ENCODE data around the gene NET1.
"Not testable (repeated sequence)": the region's sequence is repeated elsewhere in the genome, so short reads cannot be mapped to it uniquely, and the experiment has no call there.

NET1 gene

DNA sequence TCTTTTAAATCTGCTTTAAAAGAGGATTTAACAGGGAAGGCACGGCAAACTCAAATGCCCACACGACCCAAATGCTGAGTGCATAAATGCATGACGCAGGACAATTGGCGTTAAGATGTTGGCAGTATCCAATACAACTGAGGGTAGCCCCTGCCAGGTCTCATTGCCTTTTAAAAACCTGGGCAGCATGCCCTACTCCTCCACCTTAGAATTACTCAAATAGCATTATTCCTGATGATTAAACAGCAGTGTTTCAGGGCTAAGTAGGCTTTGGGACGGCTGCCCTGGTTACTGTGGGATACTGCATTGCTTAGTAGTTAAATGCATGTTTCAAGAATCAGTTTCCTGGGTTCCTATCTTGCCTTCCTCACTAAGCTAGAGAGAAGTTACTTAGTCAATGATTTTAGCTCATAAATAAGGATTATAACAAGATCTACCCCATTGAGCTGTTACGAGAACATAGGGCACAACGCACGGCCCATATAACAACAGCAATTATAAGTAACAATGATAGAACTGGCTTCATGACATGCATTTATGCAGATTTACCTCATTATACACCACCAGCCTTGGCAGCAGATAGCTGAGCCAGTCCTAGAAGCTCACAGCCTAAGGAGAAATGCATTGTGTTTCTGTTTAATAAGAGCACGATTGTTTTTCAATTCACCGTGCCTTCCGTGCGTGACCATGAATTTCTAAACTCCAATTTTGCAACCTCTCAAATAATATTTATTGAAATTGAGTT is 15.6 kb upstream of the NET1 start:
- DNase-seq (ENCODE audit: low read depth in 2 of 2, low spot score in 1 of 2), result no peak

DNA sequence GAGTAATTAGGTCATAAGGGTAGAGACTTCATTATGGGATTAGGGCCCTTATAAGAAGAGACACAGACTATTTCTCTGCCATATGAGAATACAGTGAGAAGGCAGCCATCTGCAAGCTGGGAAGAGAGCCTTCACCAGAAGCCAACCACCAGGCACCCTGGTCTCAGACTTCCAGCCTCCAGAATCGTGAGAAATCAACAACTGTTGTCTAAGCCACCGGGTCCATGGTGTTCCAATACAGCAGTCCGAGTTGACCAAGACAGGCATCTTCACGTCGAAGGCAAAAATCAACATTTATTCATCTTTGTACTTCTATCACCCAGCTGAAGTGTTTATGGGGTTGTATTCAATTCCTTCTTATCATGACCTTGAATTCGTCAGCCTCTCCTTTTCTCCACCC is 13.0 kb upstream of the NET1 start:
- no peak for DNase-seq (ENCODE audit: low read depth in 2 of 2, low spot score in 1 of 2)

DNA sequence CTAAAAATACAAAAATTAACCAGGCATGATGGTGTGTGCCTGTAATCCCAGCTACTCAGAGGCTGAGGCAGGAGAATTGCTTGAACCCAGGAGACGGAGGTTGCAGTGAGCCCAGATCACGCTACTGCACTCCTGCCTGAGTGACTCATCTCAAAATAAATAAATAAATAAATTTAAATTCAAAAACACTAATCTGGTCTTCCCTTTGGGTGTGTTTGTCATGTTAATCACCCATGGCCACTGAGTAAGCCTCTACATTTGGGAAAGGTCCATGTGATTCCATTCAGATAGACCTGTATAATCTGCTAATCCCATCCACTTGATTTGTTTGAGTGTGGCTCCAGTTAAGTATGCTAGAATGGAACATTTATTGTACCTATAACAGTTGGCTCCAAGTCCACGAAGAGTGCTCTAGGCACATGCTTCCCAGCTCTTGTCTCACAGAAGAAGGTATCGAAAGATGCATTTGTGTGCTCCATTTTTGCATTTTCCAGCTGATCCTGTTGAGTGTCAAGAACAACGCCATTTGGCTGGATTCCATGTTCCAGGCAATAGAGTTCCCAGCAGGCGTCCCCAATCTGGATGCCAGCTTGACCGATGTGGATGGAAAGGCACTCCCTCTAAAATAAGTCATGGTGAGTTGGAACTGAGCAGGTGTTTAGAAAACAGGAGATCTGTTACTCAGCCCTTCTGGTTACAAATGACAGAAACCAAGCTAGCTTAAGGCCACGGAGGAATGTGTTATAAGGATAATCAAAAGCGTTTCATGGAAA is 11.7 kb upstream of the NET1 start:
- DNase-seq (ENCODE audit: low read depth in 2 of 2, low spot score in 1 of 2), result no peak

DNA sequence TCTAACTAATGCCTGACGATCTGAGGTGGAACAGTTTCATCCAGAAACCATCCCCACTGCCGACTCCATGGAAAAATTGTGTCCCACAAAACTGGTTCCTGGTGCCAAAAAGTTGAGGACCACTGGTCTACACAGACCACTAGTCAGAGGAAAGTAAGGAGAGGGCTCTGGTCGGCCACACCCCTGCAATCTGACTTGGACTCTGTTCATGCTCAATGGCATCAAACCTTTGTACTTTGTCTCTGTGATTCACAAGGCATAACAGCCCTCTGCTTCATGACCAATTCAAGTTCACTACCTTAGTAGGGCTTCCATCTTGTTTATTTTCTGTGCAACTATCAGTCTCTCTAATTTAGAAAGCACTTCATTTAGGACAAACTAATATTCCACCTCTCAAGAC is 9.6 kb upstream of the NET1 start:
- no peak for DNase-seq (ENCODE audit: low read depth in 2 of 2, low spot score in 1 of 2)

DNA sequence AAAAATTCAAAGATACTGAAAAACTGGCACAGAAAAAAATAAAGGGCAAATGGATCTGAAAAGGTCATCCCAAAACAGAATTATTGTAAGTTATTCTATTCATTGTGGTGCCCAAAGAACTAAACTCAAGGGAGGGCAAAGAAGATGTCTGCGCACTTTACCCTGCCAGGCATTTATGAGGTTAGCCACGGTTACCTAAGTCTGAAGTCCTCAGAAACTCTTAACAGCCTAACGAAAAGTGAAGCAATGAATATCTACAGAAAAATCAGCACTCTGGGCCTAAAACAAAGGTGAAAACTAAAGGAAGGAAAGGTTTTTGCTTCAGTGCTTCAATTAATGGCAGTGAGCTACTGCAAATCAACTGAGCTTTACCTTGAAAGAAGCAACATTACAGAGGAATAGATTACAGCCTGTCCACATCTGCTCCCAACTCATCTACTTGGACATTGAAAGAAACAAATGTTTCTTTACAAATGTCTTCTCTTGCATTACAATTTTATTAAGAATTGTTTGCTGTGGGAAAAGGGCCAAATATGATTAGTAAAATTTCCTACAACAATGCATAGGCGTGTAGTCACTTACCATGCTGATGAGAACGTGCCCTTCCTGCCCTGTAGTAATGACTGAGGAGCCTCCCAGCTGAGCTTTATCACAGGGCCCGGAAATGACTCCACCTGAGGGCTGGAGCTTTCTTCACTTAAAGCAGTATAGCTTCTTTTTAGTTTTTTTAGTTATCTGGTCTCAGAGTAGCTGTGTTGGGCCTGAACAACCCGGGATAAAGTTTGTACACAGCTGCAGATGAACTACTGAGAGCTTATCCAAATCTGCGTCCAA is 7.9 kb upstream of the NET1 start, which contains the start of gene TUBAL3:
TSS of gene TUBAL3 (minus strand) at position 621 of the 834 bp plus-strand sequence. CDS start at position 585, 36 bp downstream.
- DNase-seq (ENCODE audit: low read depth in 2 of 2, low spot score in 1 of 2), result no peak

DNA sequence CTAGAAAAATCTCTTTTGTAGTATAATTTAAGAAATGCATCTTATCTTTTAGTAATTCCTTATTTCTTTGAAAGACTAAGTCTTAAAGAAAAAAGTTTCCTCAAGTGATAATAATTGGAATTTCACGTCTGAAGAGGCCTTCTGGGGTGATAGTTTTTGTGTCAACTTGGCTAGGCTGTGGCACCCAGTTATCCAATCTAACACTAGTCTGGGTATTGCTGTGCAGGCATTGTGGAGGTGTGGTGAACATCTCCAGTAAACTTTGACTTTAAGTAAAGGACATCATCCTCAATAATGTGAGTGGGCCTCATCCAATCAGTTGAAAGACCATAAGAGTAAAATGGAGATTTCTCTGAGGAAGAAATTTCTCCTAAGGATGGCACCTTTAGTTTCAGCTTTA is 5.4 kb upstream of the NET1 start:
- no peak for DNase-seq (ENCODE audit: low read depth in 2 of 2, low spot score in 1 of 2)

DNA sequence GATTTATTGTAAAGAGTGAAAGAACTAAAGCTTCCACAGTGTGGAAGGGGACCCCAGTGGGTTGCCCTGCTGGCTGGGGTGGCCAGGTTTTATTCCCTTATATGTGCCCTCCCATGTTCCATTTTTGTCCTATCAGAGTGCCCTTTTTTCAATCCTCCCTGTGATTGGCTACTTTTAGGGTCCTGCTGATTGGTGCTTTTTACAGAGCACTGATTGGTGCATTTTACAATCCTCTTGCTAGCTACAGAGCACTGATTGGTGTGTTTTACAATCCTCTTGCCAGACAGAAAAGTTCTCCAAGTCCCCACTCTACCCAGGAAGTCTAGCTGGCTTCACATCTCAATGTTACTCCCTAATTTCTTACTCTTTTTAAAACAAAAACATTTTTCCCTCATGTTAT is 1.6 kb upstream of the NET1 start:
- DNase-seq (ENCODE audit: low read depth in 2 of 2, low spot score in 1 of 2), result not testable (repeated sequence)

DNA sequence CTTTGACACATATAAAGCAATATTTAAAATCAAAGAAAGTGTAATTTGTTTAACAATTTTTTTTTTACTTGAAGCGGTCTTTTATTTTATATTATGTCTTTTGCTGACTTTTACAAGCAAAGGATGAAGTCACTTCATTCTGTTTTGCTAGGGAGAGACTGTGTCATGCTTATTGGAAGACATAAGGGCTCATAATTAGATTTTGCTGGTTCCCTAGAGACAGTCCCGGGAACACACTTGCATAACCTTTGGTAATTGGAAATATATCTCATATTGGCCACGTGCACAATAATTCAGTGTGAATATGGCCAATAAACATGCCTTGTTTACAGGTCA is 448 bp upstream of the NET1 start:
- DNase-seq (ENCODE audit: low read depth in 2 of 2, low spot score in 1 of 2), result no peak

DNA sequence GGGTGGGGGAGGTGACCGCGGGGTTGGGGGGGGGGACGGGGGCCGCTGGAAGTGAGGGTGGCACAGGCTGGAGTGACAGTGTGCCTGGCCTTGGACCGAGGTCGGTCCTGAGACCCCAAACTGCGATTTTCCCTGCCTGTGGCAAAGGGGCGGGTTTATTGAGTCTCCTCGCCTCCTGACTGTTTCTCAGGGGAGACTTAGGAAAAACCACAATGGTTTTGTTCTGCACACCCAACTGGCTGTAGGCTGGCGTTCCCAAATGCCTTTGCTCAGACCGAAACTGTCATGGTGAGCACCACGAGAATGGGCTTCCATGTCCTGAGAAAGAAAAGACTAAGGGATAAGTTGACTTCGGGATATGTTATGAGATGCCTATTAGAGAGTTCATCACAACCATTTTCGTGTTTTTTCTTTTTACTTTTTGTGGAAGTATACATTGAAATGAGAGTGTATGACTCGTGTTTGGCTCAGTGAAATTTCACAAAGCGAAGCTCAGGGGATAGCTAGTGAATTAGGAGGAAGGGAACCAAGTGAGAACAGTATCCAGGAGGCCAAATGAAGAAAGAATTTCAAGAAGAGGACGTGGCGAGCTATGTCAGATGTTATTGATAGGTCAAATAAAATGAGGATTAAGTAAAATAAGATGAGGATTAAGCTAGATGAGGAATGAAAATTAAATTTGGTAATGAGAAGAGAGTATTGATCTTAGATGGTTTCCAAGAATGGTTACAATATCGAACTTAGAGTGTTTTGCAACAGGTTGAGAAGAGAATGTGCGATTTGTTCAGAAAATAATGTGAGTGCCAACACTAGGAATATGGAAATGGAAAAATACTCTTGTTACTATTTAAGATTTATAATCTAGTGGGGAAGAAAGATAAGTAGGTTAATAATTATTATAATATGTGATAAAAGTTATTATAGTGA is 918 bp downstream of the NET1 start:
- DNase-seq (ENCODE audit: low read depth in 2 of 2, low spot score in 1 of 2), result no peak

DNA sequence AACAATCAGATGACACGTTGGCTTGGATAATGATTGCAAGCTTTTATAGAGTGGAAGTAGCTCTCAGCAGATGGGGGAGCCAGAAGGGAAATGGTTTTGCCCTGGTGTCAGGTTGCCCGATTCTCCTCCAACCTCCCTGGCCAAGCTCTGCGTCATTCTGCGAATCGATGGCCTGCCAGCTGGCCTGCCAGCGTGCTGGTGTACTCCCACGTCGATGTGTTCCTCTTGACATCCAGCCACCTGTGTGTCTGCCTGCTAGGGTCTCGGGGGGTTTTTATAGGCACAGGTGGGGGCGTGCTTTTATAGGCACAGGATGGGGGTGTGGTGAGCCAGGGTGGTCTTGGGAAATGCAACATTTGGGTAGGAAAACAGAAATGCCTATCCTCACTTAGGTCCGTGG is 4.6 kb downstream of the NET1 start:
- no peak for DNase-seq (ENCODE audit: low read depth in 2 of 2, low spot score in 1 of 2)

DNA sequence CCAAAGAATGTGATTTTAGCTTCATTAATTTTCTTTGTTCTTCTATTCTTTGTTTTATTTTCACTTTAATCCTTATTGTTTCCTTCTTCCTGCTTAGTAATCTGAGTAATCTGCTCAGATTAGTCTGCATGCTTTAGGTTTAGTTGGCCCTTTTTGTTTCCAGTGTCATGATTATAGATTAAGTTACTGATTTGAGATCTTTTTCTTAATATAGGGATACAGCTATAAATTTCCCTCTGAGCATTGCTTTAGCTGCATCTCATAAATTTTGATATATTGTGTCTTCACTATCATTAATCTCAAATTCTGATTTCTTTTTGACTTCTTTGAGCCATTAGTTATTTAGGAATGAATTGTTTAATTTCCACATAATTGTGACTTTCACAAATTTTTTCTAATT is 6.2 kb downstream of the NET1 start:
- no peak for DNase-seq (ENCODE audit: low read depth in 2 of 2, low spot score in 1 of 2)

DNA sequence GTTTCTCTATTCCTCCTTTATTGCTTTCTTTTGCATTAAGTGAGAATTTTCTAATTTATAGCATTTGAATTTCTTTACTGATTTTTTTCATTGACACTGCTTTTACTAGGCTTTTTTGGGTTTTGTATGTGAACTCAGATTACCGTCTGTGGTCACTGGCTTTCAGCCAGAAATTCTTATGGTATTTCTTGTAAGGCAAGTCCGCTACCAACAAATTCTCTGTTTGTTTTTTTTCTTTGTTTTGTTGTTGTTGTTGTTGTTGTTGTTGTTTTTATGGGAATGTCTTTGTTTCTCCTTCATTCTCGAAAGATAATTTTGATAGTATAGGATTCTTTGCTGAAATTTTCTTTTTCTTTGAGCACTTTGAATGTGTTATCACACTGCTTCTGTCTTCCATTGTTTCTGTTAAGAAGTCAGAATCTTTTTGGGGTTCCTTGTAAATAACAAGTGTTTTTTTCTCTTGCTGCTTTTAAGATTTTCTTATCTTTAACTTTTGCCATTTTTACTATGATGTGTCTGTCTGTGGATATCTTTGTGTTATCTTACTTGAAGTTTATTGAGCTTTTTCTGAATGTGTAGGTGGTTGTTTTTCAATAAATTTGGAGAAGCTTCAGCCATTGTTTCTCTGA is 7.2 kb downstream of the NET1 start:
- DNase-seq (ENCODE audit: low read depth in 2 of 2, low spot score in 1 of 2), result no peak

DNA sequence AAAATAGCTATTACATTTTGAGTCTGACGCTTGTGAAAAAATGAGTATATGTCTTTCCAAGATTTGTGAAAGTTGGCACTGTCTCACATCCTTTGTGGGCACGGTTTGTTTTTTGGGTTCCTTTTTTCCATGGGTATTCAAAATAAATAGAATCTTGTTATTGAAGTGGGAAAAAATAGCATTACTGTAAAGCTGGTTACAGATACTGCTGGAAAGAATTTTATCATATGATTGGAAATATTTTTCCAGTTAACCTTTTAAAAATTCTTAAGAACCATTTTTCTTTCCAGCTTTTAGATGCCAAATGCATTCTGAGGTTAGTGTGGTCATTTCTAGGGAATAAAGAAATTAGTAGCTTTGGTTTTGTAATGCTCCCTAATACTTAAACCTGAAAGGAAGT is 11.4 kb downstream of the NET1 start:
- DNase-seq (ENCODE audit: low read depth in 2 of 2, low spot score in 1 of 2), result no peak

DNA sequence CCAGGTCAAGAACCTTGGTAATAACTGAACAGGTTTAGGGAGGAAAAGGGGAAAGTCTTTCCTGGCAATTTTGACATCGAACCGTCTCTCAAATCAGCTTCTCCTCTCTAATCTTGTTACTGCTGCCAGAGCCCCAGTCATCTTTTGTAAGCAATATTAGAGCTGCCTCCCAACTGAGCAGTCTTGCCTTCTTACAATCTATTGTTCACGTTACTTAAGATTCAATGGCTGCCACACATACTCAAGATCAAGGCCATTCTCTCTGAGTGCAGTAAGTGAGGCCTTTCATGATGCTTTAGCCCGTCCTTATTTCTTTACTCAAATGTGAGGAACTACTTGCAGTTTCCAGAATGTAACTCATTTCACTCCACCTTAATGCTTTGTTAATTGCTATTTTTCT is 12.4 kb downstream of the NET1 start:
- no peak for DNase-seq (ENCODE audit: low read depth in 2 of 2, low spot score in 1 of 2)

DNA sequence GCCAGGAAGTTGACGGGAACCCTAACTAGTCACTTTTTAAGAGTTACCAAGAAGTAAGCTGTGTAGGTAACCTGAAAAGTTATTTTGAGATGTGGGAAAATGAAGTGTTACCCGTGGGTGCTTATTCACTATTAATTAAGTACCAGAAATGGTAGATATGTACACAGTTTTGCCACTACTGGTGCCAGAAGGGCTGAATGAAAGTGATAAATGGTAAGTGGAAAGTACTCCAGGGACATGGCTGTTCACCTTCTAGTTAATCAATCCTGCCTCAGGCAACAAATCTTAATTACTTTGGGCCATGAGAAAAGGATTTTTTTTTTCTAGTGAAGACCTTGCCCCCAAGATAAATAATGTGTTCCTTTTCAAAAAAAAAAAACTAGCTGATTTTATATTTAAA is 15.8 kb downstream of the NET1 start:
- no peak for DNase-seq (ENCODE audit: low read depth in 2 of 2, low spot score in 1 of 2)

DNA sequence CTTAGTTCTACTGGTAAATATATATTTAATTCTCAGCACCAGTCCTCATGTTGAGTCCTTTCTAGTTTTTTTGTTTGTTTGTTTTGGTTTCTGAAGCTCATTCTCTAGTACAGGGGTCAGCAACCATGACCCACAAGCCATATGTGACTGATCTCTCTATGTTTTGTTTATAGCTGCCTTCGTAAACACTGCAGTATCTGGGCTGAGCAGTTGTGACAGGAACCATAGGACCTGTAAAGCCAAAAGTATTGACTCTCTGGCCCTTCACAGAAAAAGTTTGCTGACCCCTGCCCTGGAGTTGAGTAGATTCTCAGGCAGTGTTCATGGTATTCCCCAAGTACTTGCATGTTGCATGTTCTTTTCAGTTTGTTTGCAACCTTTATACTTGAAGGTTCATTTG is 20.8 kb downstream of the NET1 start:
- no peak for DNase-seq (ENCODE audit: low read depth in 2 of 2, low spot score in 1 of 2)

DNA sequence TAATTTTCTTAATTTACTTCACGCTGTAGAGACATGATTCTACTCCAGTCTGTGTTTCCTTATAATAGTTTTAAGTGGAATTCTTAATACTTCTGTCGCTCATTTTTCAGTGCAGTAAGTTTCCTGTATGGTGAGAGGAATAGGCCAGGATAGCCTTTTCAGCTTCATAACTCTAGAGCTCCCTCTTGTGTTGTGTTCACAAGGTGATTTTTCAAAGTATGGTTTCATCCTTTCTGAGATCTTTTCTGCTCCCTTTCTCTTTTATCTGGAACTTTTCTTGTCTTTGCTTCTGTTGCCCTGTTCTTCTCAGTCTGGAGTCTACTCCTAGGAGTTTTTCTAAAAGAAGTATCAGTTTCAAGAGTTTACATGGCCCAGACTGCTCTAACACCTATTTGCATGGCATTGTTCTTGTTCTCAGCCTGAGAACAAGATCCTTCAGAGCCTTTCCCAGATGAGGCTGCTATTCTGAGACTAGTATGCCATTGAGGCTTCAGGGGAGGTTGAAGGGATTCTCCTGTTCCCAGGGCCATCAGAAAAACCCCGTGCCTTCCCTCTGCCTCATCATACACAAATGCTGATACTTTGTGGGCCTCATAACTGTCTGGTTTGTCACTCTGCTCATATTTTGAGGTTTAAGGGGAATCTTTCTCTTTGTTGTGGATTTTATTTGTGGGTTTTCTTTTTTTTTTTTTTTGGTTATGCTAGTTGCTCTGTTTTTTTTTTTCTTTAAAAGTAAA is 21.8 kb downstream of the NET1 start:
- no peak for DNase-seq (ENCODE audit: low read depth in 2 of 2, low spot score in 1 of 2)

DNA sequence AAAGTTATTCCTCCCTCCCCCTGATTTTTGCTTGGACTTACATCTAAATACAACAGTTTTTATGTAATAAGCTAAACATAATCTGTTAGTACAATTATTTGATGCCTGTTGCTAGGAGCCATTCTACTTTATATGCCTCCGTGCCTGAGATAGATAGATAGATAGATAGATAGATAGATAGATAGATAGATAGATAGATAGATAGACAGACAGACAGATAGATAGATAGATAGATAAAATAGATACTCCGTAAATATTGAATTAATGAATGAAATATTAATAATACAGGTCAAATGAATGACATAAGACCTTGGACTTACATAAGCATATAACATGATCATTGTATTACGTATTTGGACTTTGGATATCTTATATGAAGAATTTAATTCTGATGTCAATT is 23.0 kb downstream of the NET1 start:
- DNase-seq (ENCODE audit: low read depth in 2 of 2, low spot score in 1 of 2), result no peak

DNA sequence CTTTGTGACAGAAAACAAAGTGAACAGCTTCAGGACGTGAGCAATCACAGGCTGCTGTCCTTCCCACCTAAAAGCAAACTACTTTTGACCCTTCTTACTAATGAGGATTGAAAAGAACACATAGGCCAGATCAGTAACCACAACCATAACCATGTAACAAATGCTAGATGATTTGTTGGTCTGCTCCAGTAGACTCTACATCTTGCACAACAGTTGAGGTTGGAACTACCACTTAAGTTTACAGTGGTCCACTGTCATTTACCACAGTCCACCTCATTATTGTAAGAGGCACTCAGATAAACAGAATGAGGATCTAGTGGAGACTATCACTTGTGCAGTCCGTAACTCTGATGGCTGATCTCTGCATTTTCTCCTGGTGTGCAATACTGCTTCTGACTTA is 27.8 kb downstream of the NET1 start:
- DNase-seq (ENCODE audit: low read depth in 2 of 2, low spot score in 1 of 2), result no peak

DNA sequence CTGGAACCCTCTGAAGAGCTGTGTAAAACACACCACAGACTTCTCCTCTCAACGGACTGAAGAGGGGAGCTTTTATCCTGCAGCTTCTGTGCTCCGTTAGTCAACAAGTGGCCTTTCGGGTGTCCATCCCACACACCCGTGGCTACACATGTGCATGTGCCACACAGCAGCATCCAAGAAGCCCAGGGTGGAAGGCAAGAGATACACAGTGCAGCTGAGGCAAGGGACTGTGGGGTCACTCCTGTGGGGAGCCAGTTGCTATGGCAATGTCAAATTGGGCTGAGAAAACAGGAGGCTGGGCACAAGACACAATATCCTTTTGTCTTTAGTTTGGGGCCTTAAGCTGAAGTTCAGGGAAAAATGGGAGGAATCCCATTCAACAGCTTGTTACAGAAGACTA is 28.7 kb downstream of the NET1 start:
- no peak for DNase-seq (ENCODE audit: low read depth in 2 of 2, low spot score in 1 of 2)
